Activated naive CD8-positive, alpha-beta T cell treated with anti-CD3 and anti-CD28 coated beads, Interleukin-2, amount 50 U/mL, for 16 hours (primary cell): Measurements from ENCODE around the gene PRR5L.

ENCODE experiments used
- DNase-seq: peaks from one replicate; pipeline ENCODE4 v3.0.0-alpha.2; 2020; ENCODE audit warnings: low read depth, low spot score

PRR5L gene, protein sequence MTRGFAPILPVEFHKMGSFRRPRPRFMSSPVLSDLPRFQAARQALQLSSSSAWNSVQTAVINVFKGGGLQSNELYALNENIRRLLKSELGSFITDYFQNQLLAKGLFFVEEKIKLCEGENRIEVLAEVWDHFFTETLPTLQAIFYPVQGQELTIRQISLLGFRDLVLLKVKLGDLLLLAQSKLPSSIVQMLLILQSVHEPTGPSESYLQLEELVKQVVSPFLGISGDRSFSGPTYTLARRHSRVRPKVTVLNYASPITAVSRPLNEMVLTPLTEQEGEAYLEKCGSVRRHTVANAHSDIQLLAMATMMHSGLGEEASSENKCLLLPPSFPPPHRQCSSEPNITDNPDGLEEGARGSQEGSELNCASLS

DNA sequence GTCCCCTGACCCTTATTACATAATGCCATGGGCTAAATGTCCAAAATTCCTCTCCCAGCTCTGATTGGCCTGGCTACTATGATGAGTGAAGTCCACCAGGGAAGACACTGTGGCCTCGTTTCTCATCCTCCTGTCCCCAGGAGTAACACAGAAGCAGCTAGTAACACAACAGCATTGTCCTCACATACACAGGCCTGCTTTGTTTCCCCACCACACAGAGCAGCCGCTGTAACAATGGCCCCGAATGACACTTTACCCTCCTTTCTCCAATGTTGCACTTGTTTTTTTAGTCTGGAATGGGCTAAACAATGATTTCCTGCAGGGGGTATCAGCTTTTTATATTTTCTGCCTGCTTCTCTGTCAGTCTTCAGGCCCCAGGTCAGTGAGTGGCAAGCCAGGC lies at the start of gene PRR5L:
Gene PRR5L (plus strand): TSS at position 363 of the 400 bp plus-strand sequence. CDS start 104,834 bp downstream, outside the sequence.
- no peak for DNase-seq

DNA sequence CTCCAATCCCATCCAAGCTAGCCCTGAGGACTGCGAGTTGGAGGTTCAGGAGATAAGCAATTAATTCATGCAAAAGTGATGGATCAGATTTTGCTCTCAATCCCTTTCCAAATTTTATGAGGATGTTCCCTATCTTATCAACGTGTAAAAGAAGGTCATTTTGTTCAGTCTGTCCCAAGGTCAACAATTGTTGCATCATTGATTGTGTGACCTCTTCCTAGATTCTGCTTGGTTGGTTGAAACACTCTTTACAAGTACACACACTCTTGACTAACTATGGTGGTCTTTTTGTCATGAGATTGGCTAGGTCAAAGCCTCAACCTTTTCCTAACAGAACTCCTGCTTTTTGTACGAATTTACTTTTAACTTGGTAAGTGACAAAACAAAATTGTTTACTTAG lies 48.6 kb upstream of the PRR5L start:
- DNase-seq: no peak

DNA sequence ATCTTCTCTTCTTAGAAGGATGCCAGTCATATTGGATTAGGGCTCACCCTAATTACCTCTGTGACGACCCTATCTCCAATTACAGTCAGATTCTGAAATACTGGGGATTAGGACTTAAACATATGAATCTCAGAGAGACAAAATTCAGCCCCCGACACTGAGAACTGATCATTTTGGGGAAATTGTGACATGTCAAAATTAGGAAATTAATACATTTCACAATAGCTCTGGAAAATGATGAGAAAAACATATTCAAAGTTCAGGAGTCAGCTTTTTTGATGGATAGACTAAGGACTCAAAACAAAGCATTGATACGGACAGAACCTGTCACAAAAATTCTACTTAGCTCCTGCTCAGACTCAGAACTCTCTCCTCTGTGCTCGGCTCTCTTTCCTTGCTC lies 47.7 kb upstream of the PRR5L start:
- no peak for DNase-seq

DNA sequence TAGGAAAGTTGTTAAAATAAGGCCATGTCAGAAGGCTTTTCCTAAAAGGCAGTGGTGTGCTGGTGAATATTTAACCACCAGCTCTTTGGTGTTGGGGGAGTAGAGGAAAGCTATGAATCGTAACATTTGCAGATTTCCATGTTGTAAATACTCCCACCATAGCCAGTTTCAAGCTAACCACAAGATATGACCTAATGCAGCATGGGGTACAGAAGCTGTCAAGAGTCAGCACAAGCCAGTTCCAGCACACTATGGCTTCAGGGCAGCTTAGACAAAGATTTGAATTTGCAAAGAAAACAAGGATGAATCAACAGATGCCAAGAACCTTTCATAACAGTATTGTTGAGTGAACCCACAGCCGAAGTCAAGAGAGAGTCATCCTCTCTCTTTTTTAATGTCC lies 46.8 kb upstream of the PRR5L start:
- DNase-seq: no peak

DNA sequence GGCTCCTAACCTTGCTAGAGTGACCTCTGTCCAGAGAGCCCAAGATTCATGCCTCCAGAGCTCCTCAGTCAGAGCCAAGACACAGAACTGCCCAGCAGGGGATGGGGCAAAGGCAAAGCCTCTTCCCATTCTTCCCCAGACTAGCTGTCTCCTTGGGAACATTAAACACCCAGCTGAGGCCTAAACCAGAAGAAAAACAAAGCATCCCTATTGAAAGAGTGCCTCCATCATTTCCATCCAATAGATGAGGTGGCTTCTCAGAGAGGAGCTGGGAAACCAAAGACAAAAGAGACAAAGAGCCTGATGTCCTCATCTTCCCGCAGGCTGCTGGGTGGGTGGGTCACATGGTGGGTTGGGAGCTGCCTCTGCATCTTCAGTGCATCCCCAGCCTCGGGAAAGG lies 44.3 kb upstream of the PRR5L start:
- DNase-seq: no peak

DNA sequence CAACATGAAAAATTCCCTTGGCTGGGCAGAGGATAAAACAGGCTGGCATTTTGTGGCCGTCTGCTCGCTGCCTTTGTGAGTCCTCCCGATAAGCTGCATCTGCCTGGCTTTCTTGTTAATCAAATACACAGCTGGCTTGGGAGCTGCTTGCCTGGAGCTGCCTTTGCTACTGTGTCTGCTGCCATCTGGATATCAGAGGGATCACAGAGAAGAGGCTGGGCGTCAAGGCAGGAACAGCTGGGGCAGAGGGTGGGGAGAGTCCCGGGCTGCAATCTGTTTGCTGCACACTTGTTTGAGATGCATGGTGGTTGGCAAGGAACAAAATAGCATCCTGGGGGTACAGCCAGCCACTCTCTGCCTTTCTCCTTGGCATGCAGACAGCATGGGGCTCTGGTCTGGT lies 42.9 kb upstream of the PRR5L start:
- DNase-seq: no peak

DNA sequence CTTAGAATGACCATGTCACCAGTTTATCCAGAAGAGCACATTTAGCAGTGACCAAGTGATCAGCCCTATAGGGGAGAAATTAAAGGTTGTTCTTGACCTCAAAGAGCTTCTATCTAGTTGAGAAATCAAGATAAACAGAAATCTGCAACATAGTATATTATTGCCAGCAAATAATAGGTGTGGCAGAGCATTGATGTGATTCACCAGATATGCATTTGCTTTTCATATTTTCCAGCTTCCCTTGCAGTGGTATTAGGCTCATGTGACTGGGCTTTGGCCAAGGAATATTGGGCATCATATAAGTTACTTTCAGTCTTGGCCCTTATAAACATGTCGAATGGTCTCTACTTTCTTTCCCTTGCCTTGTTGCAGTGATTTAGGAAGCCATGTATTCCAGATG lies 41.4 kb upstream of the PRR5L start:
- DNase-seq: no peak

DNA sequence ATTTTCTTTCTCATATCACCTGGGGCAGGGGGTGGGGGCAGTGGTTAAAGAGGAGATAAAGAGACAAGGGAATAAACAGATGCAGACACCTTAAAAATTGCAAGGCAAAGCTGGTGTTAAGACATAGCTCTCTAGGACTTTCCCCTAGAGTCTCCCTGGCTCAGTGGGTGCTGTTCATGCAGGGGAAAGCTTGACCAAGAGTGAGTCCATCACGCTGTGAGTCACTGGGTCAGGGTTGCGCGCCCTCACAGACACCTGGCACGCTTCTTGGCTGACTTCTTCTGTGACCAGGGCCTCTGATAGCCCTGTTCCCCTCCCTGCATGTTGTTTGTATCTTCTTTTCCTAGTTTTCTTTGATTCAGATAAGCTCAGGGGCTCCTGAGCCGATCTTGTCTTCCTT lies 38.7 kb upstream of the PRR5L start:
- no peak for DNase-seq

DNA sequence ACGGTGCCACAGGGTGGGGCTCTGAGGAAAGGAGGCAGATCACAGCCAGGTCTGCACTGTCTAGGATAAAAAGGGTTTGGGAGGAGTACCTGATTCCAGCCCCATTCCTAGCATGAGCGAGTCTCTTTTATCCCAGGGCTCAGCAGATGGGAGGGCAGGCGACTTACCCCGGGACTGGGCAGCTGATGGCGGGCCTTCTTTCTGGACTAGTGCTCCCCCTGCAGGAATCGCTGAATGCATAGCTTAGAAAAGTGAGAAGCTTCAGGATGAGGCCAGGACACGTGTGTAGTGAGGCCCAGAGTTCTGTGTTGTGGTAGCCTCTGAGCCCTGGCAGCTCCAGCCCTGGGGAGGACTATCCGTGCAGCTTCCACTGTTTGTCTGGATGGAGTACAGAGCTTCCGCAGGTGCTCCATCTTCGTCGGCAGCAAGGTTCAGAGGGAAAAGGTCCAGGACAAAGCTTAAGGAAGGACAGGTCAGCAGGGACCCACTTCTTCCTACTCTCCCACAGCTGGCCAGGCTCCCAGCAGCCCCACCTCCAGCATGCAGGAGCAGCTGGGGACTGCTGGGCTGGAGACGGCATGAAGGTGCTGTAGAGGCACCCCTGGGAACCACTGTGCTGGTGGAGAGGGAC lies 37.2 kb upstream of the PRR5L start:
- no peak for DNase-seq

DNA sequence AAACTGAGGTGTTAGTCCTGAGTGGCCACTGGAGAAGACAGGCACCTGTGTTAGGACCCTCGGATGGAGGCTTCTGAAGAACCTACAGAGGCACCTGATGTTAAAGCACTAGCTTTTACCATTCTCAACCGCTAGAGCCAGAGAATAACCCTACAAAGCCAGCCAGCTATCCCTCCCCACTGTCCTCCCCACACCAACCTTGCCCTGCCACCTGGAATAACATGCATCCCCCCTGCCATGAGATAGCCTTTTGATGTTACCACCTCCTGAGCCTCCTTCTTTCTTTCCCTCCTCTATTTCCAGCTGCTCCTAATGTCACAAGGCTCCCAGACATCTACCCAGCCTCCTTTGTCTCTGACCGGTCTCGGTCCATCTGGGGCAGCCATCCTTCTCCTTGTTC lies 35.0 kb upstream of the PRR5L start:
- no peak for DNase-seq

DNA sequence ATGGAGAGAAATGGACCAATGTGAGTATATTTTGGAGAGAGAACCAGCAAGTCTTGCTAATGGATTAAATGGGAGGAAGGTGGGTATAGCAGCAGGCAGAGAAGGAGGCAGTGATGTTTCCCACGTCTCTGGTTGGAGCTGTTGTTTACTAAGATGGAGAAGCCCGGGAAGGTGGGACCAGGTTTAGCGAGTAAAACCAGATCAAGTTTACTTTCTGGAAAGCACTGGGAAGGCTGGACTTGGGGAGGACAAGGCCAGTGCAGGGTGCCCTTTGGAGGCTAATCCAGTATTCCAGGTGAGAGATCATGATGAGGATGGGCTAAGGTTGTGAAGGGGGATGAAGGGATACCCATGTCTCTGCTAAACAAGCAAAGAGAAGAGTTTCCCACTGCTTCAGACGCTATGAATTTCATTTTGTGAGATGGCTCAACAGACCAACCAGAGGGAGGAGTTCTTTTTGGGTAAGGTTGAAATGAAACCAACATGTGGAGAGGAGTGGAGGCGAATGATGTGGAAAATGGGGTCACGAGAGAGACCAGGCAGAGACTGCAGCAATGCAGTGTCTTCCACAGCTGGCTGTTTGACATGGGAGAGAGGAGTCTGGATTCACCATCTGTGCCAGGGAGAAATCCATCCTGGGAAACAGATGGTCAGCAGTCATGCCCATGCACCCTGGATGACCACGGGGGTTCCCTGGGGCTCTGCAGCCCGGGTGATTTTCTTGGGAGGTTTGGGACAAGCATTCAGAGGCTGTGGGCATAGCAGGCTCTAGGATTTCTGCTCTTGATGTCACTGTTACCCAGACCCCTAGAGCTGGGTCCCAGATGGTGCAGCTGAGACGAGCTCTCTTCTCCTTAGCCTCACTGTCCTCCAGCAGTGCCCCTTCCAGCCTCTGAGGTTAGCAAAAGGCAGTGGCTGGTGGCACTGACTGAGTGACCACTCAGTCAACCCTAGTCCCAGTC lies 31.8 kb upstream of the PRR5L start:
- DNase-seq: no peak

DNA sequence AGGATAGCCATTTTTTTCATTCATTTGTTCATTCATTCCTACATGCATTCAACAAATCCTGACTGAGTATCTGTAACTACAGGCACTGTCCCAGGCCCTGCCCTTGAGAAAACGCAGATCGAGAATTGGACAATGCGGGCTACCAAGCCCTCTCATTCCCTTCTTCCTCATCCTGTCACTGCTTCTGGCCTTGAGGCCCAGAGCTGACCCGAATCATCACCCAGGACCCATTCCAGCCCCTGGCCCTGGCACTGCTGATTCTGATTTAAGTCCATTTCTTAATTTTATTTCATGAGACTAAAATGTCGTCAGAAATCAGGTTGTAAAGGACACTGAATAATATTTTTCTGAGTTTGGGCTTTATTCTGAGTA lies 31.1 kb upstream of the PRR5L start:
- DNase-seq: no peak

DNA sequence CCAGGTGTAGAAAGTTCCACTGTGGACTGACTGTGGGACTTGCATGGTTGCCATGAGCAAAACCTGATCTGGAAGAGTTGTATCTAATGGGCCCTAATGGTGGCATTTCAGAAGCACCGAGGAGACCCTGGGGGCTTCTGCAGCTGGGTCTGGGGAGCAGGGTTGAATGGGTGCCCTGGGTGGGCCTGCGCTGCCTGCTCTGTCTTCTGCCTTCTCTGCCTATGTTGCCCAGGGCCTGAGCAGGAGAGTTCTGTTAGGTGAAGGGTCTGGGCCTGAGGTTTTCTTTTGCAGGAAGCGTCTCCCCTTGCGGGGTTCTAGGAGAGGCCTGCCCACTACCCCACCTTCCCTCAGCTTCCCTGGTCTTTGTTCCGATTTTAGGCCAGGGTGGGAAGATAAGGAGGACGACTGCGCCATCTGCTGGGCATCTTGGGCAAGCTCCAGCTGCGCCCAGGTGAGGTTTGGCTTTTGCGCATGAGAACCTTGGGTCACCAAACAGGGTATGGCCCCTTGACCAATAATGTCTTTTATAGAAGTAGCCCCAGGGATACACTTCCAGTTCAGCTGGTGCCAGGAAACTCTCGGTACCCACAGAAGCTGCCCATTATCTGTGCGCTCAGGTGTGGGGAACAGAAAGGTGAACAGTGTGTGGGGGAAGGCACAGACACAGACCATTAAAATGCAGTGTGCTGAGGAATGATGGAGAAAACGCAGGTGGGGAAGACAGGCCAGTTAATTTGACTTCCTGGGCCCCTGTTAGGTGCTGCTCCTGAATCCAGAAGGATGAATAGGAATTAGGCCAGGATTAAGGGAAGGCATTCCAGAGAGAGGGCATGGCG lies 30.1 kb upstream of the PRR5L start:
- peak; percentile 24 for DNase-seq

DNA sequence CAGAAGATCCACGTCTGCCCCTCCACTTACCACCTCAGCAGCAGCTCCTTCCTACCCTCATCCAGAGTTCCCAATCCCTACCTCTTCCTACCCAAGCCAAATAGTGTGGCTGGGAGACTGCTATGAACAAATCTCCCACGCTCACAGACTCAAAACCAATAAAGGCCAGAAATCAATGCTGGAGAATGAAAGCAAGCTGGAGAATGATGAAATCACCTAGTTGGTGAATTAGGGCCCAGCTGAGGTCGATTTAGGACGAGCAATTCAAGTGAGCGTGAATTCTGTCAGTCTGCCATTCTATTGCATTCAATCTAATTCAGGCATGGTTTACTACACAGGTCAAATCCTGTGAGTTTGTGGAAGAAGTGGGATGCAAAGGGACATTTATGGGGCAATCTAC lies 29.3 kb upstream of the PRR5L start:
- no peak for DNase-seq

DNA sequence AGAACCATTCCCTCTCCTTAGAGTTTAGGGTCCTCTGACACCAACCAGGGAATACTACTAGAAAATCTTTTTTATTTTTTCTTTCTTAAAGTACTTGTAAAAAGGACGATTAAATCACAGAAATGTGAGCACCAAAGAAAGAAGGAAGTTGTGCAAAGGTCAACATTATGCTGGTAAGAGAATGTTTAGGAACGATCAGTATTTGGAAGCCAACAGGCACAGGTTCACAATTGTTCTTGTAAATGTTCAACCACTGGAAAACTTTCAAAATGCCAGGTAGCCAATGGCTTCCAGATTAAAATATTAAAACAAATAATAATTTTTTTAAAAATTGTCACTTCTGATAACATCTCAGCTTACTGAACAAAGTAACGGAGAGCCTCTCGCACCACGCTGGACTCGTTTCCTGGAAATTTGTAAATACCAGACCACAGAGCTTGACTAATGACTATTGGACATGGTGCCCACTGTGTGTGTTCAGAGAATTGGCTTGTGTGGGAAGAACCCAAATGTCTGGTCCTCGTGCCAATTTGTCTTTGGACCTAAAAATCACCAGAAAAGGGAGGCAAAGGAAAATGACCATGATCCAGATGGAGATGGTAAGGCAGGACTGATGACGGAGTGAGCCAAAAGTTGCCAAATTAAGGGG lies 27.6 kb upstream of the PRR5L start:
- no peak for DNase-seq

DNA sequence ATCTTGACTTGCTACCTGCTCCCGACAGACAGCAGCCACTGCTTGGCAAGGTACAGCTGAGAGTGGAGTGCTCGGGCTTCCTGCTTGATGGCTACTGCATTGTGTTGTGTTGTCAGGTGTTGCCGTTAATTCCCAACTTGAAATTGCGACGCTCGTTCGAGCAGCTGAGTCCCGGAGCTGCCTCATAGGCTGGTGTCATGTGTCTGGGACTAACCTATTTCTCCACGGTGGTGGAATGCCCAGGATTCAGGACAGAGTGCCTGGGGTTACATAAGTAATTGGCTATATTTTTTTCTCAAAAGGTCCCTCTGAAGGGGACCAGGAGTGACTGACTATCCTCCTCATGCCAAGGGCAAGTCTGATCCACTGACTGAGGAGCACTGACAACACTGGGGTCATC lies 25.4 kb upstream of the PRR5L start:
- no peak for DNase-seq

DNA sequence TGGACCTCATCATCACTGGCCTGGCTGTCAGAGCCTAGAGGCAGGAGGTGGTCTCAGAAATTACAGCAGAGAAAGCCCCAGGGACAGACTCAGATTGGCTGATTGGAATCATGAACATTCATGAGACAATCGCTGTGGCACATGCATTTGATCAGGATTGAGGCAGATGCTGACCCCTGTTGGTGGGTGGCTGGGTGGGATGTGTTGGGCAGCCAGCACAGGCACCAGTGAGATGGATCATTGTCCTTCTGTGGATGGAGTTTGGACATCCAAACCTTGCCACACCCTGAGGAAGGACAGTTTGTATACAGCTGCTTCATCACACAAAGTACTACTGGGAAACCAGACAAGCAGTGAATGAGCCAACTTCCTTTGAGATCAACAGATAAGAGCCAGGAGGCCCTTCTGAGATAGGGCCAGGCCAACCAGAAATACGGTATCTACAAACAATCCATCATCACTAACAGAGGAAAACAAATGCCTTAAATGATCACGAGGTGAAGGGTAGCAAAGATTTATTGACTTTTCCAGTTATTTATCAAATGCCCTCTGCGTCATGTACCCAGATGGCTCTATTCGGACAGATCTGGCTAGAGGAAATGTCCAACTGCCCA lies 24.2 kb upstream of the PRR5L start:
- DNase-seq: no peak

DNA sequence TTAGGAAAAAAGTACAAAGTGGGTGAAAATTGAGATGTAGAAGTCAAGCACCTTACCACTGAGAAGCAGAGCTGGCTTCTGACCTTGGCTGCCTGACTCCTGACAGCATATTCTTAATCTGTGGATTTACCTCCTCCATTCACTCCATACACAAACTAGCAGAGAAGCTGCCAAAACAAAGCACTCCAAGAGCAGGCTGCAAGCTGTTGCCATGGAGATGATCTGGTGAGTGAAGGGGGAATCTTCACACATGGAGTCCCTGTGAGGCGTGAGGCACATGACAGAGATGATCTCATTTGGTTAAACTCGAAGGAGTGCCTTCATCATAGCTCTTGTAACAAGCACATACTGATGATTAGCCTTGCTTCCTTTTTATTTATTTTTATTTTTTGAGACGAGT lies 23.0 kb upstream of the PRR5L start:
- no peak for DNase-seq

DNA sequence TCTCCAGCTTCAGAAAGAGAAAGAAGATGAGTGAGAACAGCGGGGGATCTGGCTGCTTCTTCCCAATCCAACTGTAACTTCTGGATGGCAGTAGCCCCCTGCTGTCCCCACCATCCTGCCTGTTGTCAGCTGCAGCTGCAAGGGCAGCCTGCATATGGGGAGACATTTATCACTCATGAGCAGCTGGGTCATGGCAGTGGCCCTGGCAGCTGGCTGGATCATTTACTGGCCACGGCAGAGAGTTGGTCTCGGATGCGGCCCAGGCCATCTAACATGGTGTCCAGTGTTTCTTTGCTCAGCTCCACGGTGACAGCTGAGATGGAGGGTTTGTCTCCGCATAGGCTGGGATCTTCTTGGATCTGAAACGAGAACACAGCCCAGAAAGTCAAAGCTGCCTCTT lies 21.7 kb upstream of the PRR5L start:
- DNase-seq: no peak

DNA sequence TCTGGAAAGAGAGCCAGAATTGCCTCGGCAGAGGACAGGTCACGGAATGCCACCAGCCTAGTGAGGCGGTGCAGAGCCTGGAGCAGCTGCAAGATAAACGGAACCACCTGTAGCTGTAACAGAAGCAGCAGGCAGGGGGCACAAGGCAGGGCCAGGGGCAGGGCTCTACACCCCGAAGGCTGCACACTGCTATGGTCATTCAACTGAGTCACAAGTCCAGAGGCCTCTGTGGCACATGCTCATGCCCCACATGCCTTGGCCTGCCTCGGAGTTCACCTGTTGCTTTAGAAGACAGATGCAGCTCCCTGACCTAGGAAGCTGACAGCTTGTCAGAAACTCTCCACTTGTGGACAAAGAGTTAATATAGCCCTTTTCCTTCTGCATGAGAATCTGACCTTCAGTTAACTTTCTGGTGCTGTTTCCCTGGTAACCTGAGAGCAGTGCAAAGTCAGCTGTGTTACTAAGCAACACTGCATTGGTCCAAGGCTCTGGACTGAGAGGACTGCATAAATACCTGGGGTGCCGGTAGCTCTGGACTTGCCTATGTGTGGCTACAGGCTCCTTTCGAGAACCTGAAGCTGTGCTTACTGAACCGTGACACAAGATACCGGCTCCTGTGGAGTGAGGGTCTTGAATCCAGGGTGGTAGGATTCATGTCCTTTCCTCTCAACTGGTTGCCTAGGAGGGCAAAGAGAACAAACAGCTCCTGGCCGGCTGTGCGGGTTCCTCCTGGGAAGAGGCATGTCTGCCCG lies 17.4 kb upstream of the PRR5L start:
- DNase-seq: no peak
